HCT116 (cell line): ENCODE measurements around the gene TNFRSF12A. TPM values are rescaled to one million over a fixed set of nuclear protein-coding genes. Genes with fewer than 3 reads are reported as not detected.

ENCODE experiments used
- ATAC-seq: fragments of 200-7000 bp; cut with Tn5 transposase; 2 replicates; pipeline ENCODE4 v1.9.1; 2020; ENCODE audit warnings: mild to moderate bottlenecking, moderate library complexity
- BruUV-seq: library from RNA; stranded (reverse); fragments of 400-500 nt; replicated peaks from 2 replicates; lab custom pipeline; 2021; lab: Mats Ljungman, UMichigan
- CTCF ChIA-PET: fragments of 300-600 bp; sonication (Branson Sonifier 250); formaldehyde crosslinking; loops from one replicate; lab custom pipeline; 2021; ENCODE audit warnings: antibody characterized with exemption; lab: Charles Lee
- POLR2A ChIA-PET: fragments of 300-600, 350-600 bp; sonication (Branson Sonifier 250); formaldehyde crosslinking; loops from one replicate; lab custom pipeline; 2021; ENCODE audit warnings: antibody characterized with exemption; lab: Charles Lee
- RAD21 ChIA-PET, 2 experiments: fragments of 300-600 bp; sonication (Branson Sonifier 250); formaldehyde crosslinking; loops; one replicate each; lab custom pipeline; 2023; ENCODE audit warnings: low total read pairs in 2 of 2; ENCODE audit not compliant: uncharacterized antibody in 2 of 2, unreplicated experiment in 2 of 2, low non-redundant PET in 1 of 2; lab: Charles Lee
- DNase-seq: peaks from one replicate; pipeline ENCODE4 v3.0.0-alpha.2; 2010; ENCODE audit warnings: low read depth, low spot score
- H2AFZ ChIP-seq: fragments of 200-600 bp; shearing (Covaris generic), sonication (generic); 2 replicates; pipeline ENCODE4 v1.6.1; 2017; ENCODE audit warnings: low read depth, mixed run types, mixed read lengths, antibody characterized with exemption, low read length; ENCODE audit not compliant: poor library complexity, severe bottlenecking
- H3K27ac ChIP-seq: 2 replicates; pipeline ENCODE4 v1.5.1; 2012; ENCODE audit warnings: low read depth, low read length
- H3K27me3 ChIP-seq: fragments of 200-600 bp; sonication (generic); 2 replicates; pipeline ENCODE4 v1.6.1; 2016; ENCODE audit warnings: mixed run types, low read length, mixed read lengths; ENCODE audit not compliant: insufficient read depth
- H3K36me3 ChIP-seq, 2 experiments: fragments of 200-500 bp in 1 of 2; fragments of 200-600 bp in 1 of 2; sonication (Bioruptor generic) in 1 of 2; sonication (generic) in 1 of 2; 2 replicates each; pipeline versions ENCODE4 v1.5.1 to v1.6.1; 2014 to 2016; ENCODE audit warnings: low read length in 2 of 2, inconsistent platforms in 1 of 2, mixed read lengths in 1 of 2, mixed run types in 1 of 2; ENCODE audit not compliant: insufficient read depth in 2 of 2, control insufficient read depth in 1 of 2
- H3K4me1 ChIP-seq, 2 experiments: fragments of 200-600 bp in 1 of 2; sonication (generic) in 1 of 2; 2 replicates each; pipeline versions ENCODE4 v1.5.1 to v1.6.1; 2012 to 2017; ENCODE audit warnings: low read length in 2 of 2, inconsistent platforms in 1 of 2, mild to moderate bottlenecking in 1 of 2, mixed read lengths in 1 of 2, mixed run types in 1 of 2, moderate library complexity in 1 of 2; ENCODE audit not compliant: insufficient read depth in 2 of 2, control insufficient read depth in 1 of 2
- H3K4me2 ChIP-seq: fragments of 200-600 bp; sonication (generic); 2 replicates; pipeline ENCODE4 v1.6.1; 2017; ENCODE audit warnings: mixed run types, low read length, mixed read lengths
- H3K4me3 ChIP-seq, 2 experiments: fragments of 200-600 bp in 1 of 2; sonication (generic) in 1 of 2; replicated peaks in 1 of 2; 2 replicates each; pipeline ENCODE4 v1.5.1; 2011 to 2016; ENCODE audit warnings: low read length in 2 of 2, control low read depth in 1 of 2, low read depth in 1 of 2, mild to moderate bottlenecking in 1 of 2, mixed read lengths in 1 of 2, mixed run types in 1 of 2
- H3K79me2 ChIP-seq: fragments of 200-600 bp; sonication (generic); 2 replicates; pipeline ENCODE4 v1.6.1; 2017; ENCODE audit warnings: mild to moderate bottlenecking, mixed run types, low read length, moderate library complexity, mixed read lengths; ENCODE audit not compliant: insufficient read depth
- H3K9ac ChIP-seq: fragments of 200-600 bp; sonication (generic); 2 replicates; pipeline ENCODE4 v1.6.1; 2016; ENCODE audit warnings: low read length, mixed read lengths
- H3K9me2 ChIP-seq: fragments of 200-600 bp; sonication (generic), shearing (Covaris generic); 2 replicates; pipeline ENCODE4 v1.6.1; 2017; ENCODE audit warnings: mixed run types, mild to moderate bottlenecking, moderate library complexity; ENCODE audit not compliant: insufficient read depth
- H3K9me3 ChIP-seq, 2 experiments: fragments of 200-500 bp in 1 of 2; fragments of 200-600 bp in 1 of 2; sonication (Bioruptor generic) in 1 of 2; sonication (generic) in 1 of 2; 2 replicates each; pipeline ENCODE4 v1.6.1; 2014 to 2017; ENCODE audit warnings: low read length in 2 of 2, mixed read lengths in 2 of 2, inconsistent platforms in 1 of 2, low read depth in 1 of 2, mild to moderate bottlenecking in 1 of 2, mixed run types in 1 of 2, moderate library complexity in 1 of 2; ENCODE audit not compliant: control insufficient read depth in 1 of 2, insufficient read depth in 1 of 2
- H4K20me1 ChIP-seq: fragments of 200-600 bp; sonication (generic), shearing (Covaris generic); 2 replicates; pipeline ENCODE4 v1.6.1; 2017; ENCODE audit warnings: mixed run types, mild to moderate bottlenecking, moderate library complexity; ENCODE audit not compliant: insufficient read depth
- CBX3 ChIP-seq: IDR thresholded peaks from 2 replicates; pipeline ENCODE4 v1.6.1; 2012; ENCODE audit warnings: low read depth
- ELF1 ChIP-seq: IDR thresholded peaks from 2 replicates; pipeline ENCODE4 v1.6.1; 2012; ENCODE audit warnings: low read depth, borderline replicate concordance
- EZH2 ChIP-seq: fragments of 200-600 bp; sonication (generic); IDR thresholded peaks from 2 replicates; pipeline ENCODE4 v1.6.1; 2017; ENCODE audit warnings: antibody characterized with exemption, mixed run types
- EZH2phosphoT487 ChIP-seq: fragments of 200-600 bp; IDR thresholded peaks from 2 replicates; pipeline ENCODE4 v1.6.1; 2018; ENCODE audit warnings: antibody characterized with exemption, borderline replicate concordance
- FOSL1 ChIP-seq: IDR thresholded peaks from 2 replicates; pipeline ENCODE4 v1.6.1; 2012; ENCODE audit warnings: low read depth
- JUND ChIP-seq: IDR thresholded peaks from 2 replicates; pipeline ENCODE4 v1.6.1; 2012
- RAD21 ChIP-seq: IDR thresholded peaks from 2 replicates; pipeline ENCODE4 v1.6.1; 2012; ENCODE audit warnings: low read depth, mild to moderate bottlenecking
- SRF ChIP-seq: IDR thresholded peaks from 2 replicates; pipeline ENCODE4 v1.6.1; 2012; ENCODE audit warnings: low read depth
- YY1 ChIP-seq: IDR thresholded peaks from 2 replicates; pipeline ENCODE4 v1.6.1; 2011; ENCODE audit warnings: low read length, low read depth, moderate library complexity, mild to moderate bottlenecking; ENCODE audit not compliant: insufficient replicate concordance; ENCODE audit errors: extremely low read depth
- ZNF274 ChIP-seq: fragments of 200-500 bp; sonication (Bioruptor generic); IDR thresholded peaks from 2 replicates; pipeline ENCODE4 v1.6.1; 2014; ENCODE audit warnings: mild to moderate bottlenecking, low read depth, low read length, inconsistent platforms
- intact Hi-C: fragments of 100-400 bp; cut with micrococcal nuclease; formaldehyde crosslinking; loops from 2 replicates; pipeline ENCODE4 v1.10.0; 2022
- total RNA-seq: library from RNA; stranded (reverse); gene quantifications from one replicate; pipeline ENCODE4 v1.2.1, GENCODE V29; 2021; ENCODE audit not compliant: unreplicated experiment
- TF ChIP-seq, protein P1 (sequence below), 3 experiments: fragments of 200-600 bp in 1 of 3; sonication (generic) in 1 of 3; IDR thresholded peaks in 2 of 3; conservative IDR thresholded peaks in 1 of 3; 2 replicates each; pipeline ENCODE4 v1.5.1; 2012 to 2017; ENCODE audit warnings: low read depth in 2 of 3, low read length in 2 of 3, antibody characterized with exemption in 1 of 3, borderline replicate concordance in 1 of 3, control low read depth in 1 of 3, mild to moderate bottlenecking in 1 of 3, mixed read lengths in 1 of 3, mixed run types in 1 of 3, moderate library complexity in 1 of 3; ENCODE audit not compliant: insufficient read depth in 1 of 3
- TF ChIP-seq, protein P2 (sequence below): IDR thresholded peaks from 2 replicates; pipeline ENCODE4 v1.6.1; 2012
- TF ChIP-seq, protein P3 (sequence below): IDR thresholded peaks from 2 replicates; pipeline ENCODE4 v1.6.1; 2012
- TF ChIP-seq, protein P4 (sequence below): IDR thresholded peaks from 2 replicates; pipeline ENCODE4 v1.6.1; 2012; ENCODE audit warnings: low read depth

TNFRSF12A gene
- total RNA-seq, 1 experiment from 2014 or later, result 188 TPM

DNA sequence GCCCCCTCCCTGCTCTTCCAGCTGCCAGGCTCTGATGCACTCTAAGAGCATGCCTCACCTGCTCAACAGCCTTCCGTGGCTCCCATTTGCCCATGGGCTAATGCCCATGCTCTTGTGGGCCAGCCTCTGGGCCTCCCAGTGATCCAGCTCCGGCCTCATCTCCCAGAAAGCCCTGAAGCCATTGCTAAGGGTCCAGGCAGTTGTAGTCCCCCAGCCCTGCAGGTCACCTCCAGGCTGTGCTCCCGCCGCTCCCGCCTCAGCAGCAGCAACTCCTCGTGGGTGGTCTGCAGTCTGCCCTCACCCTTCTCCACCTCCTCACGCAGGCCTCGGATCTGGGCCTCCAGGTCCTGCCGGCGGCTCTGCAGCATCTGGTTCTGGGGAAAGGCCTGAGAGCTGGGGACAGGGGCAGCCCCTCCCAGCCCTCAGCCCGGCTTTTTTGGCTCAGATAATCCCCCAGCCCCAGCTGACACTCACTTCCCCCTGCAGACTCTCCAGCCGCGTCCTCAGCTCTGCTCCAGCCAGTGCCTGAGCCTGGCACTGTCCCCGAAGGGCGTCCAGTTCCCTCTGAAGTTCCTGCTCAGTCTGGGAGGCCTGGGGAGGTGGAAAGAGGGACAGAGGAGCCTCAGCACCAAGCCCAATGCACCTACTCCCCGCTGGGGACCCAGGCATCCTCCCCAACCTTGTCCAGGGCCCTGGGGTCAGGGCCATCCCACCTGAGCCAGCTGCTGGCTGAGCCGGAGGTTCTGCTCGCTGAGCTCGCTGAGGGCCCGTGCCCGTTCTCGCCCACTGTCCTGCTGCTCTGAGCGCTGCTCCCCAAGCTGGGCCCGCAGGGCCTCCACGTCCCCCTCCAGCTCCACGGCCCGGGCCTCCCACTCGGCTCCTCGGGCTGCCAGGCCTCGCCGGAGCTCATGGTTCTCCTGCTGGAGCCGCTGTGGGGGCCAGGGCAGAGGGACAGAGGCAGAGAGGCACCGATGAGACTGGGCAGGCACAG, 10.3 kb downstream of the TNFRSF12A start:
- Histone ChIP-seq H3K27me3 (no peaks in the 10 kb centered on the region), H3K36me3 (peaks cover 8 to 18% of the 10 kb centered on the region in 2 experiments; a peak in 2 of 4 replicates), H3K79me2 (0 out of 2 replicates have a peak, but pooled peaks cover 3% of the 10 kb centered on the region), H2AFZ (no peak overlapping the region), H4K20me1 (no peaks in the 10 kb centered on the region), H3K4me2 (no peak overlapping the region), H3K9ac (peak overlapping the region; percentile 38; the same call in 1 of the 2 replicates), H3K27ac (no peak overlapping the region; the same call in 1 of the 2 replicates), H3K9me2 (no peaks in the 10 kb centered on the region), H3K4me3 (no peak overlapping the region), H3K4me1 (peaks cover 4 to 33% of the 10 kb centered on the region in 2 experiments; a peak in 3 of 4 replicates), H3K9me3 (no peaks in the 10 kb centered on the region)
- intact Hi-C loops, result no loop called here
- POLR2A ChIA-PET, result interaction anchor here (3.0 kb wide), 1 partner anchor 9 kb away, joined by 31 read pairs; the partner anchor contains the start of genes HCFC1R1, THOC6 and TNFRSF12A
- RAD21 ChIA-PET, result no interaction called here
- ATAC-seq (no peak), DNase-seq (no peak)
- no TSS peak for BruUV-seq
- TF ChIP-seq FOSL1 (no peak), EZH2phosphoT487 (no peak), ZNF274 (no peak), RAD21 (no peak), JUND (no peak), CBX3 (no peak), SRF (no peak), EZH2 (no peak), YY1 (no peak), ELF1 (no peak)
- TF ChIP-seq, protein P1, sequence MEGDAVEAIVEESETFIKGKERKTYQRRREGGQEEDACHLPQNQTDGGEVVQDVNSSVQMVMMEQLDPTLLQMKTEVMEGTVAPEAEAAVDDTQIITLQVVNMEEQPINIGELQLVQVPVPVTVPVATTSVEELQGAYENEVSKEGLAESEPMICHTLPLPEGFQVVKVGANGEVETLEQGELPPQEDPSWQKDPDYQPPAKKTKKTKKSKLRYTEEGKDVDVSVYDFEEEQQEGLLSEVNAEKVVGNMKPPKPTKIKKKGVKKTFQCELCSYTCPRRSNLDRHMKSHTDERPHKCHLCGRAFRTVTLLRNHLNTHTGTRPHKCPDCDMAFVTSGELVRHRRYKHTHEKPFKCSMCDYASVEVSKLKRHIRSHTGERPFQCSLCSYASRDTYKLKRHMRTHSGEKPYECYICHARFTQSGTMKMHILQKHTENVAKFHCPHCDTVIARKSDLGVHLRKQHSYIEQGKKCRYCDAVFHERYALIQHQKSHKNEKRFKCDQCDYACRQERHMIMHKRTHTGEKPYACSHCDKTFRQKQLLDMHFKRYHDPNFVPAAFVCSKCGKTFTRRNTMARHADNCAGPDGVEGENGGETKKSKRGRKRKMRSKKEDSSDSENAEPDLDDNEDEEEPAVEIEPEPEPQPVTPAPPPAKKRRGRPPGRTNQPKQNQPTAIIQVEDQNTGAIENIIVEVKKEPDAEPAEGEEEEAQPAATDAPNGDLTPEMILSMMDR (IDR thresholded peaks at IDR 0.05 in 2 of 3, conservative IDR thresholded peaks at IDR 0.05 in 1 of 3; ENCODE audit: borderline replicate concordance in 1 of 3, insufficient read depth in 1 of 3, low read depth in 2 of 3, low read length in 2 of 3), result no peak
- TF ChIP-seq, protein P2, sequence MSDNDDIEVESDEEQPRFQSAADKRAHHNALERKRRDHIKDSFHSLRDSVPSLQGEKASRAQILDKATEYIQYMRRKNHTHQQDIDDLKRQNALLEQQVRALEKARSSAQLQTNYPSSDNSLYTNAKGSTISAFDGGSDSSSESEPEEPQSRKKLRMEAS, result no peak
- TF ChIP-seq, protein P3, sequence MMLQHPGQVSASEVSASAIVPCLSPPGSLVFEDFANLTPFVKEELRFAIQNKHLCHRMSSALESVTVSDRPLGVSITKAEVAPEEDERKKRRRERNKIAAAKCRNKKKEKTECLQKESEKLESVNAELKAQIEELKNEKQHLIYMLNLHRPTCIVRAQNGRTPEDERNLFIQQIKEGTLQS, result no peak
- TF ChIP-seq, protein P4, sequence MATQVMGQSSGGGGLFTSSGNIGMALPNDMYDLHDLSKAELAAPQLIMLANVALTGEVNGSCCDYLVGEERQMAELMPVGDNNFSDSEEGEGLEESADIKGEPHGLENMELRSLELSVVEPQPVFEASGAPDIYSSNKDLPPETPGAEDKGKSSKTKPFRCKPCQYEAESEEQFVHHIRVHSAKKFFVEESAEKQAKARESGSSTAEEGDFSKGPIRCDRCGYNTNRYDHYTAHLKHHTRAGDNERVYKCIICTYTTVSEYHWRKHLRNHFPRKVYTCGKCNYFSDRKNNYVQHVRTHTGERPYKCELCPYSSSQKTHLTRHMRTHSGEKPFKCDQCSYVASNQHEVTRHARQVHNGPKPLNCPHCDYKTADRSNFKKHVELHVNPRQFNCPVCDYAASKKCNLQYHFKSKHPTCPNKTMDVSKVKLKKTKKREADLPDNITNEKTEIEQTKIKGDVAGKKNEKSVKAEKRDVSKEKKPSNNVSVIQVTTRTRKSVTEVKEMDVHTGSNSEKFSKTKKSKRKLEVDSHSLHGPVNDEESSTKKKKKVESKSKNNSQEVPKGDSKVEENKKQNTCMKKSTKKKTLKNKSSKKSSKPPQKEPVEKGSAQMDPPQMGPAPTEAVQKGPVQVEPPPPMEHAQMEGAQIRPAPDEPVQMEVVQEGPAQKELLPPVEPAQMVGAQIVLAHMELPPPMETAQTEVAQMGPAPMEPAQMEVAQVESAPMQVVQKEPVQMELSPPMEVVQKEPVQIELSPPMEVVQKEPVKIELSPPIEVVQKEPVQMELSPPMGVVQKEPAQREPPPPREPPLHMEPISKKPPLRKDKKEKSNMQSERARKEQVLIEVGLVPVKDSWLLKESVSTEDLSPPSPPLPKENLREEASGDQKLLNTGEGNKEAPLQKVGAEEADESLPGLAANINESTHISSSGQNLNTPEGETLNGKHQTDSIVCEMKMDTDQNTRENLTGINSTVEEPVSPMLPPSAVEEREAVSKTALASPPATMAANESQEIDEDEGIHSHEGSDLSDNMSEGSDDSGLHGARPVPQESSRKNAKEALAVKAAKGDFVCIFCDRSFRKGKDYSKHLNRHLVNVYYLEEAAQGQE, result no peak
- CTCF ChIA-PET, result interaction anchor here (0.6 to 3.5 kb wide), 7 partner anchors 9 to 102 kb away, joined by 3 to 39 read pairs (median 10); partner anchors contain the start of genes HCFC1R1, MMP25, THOC6 and TNFRSF12A
